ENCODE data around the gene KCNJ16.

Gene KCNJ16

GRCh38 chr17:70099294-70099693 lies 24.3 kb downstream of the KCNJ16 start:
- DNase-seq (ENCODE audit: low read depth), result no peak

- DNase-seq (ENCODE audit: low read depth), result no peak
Observed at GRCh38 chr17:70099884-70100283, 24.9 kb downstream of the KCNJ16 start.

GRCh38 chr17:70100983-70101382 lies 26.0 kb downstream of the KCNJ16 start:
- no peak for DNase-seq (ENCODE audit: low read depth)

- DNase-seq (ENCODE audit: low read depth), result no peak
Observed at GRCh38 chr17:70102531-70102930, 27.5 kb downstream of the KCNJ16 start.

GRCh38 chr17:70104791-70105523 lies 29.9 kb downstream of the KCNJ16 start:
- no peak for DNase-seq (ENCODE audit: low read depth)

- no peak for DNase-seq (ENCODE audit: low read depth)
Observed at GRCh38 chr17:70105641-70106040, 30.6 kb downstream of the KCNJ16 start.

- DNase-seq (ENCODE audit: low read depth), result no peak
Observed at GRCh38 chr17:70106551-70106950, 31.5 kb downstream of the KCNJ16 start.

GRCh38 chr17:70107441-70107840 lies 32.4 kb downstream of the KCNJ16 start:
- DNase-seq (ENCODE audit: low read depth), result no peak

- no peak for DNase-seq (ENCODE audit: low read depth)
Observed at GRCh38 chr17:70107904-70108565, 33.0 kb downstream of the KCNJ16 start.

- DNase-seq (ENCODE audit: low read depth), result no peak
Observed at GRCh38 chr17:70109497-70109896, 34.5 kb downstream of the KCNJ16 start.

- no peak for DNase-seq (ENCODE audit: low read depth)
Observed at GRCh38 chr17:70110443-70110880, 35.4 kb downstream of the KCNJ16 start.

- no peak for DNase-seq (ENCODE audit: low read depth)
Observed at GRCh38 chr17:70111201-70111600, 36.2 kb downstream of the KCNJ16 start.

- DNase-seq (ENCODE audit: low read depth), result no peak
Observed at GRCh38 chr17:70114405-70114804, 39.4 kb downstream of the KCNJ16 start.

GRCh38 chr17:70115126-70115525 lies 40.1 kb downstream of the KCNJ16 start:
- no peak for DNase-seq (ENCODE audit: low read depth)

GRCh38 chr17:70116919-70117318 lies 41.9 kb downstream of the KCNJ16 start:
- DNase-seq (ENCODE audit: low read depth), result no peak

GRCh38 chr17:70119545-70119944 lies 44.5 kb downstream of the KCNJ16 start:
- DNase-seq (ENCODE audit: low read depth), result no peak

- DNase-seq (ENCODE audit: low read depth), result no peak
Observed at GRCh38 chr17:70119983-70120382, 45.0 kb downstream of the KCNJ16 start.

GRCh38 chr17:70120425-70120824 lies 45.4 kb downstream of the KCNJ16 start:
- no peak for DNase-seq (ENCODE audit: low read depth)

- DNase-seq (ENCODE audit: low read depth), result no peak
Observed at GRCh38 chr17:70121126-70121525, 46.1 kb downstream of the KCNJ16 start.

GRCh38 chr17:70123193-70123592 lies 48.2 kb downstream of the KCNJ16 start:
- DNase-seq (ENCODE audit: low read depth), result no peak

GRCh38 chr17:70124723-70125122 lies 49.7 kb downstream of the KCNJ16 start:
- DNase-seq (ENCODE audit: low read depth), result no peak

GRCh38 chr17:70127221-70127873 lies 52.3 kb downstream of the KCNJ16 start:
- no peak for DNase-seq (ENCODE audit: low read depth)

- DNase-seq (ENCODE audit: low read depth), result no peak
Observed at GRCh38 chr17:70128727-70129238, 53.8 kb downstream of the KCNJ16 start.

Data from stimulated activated CD8-positive, alpha-beta memory T cell treated with anti-CD3 and anti-CD28 coated beads, Interleukin-15, amount 100 ng/mL, for 24 hours (primary cell).